CD4-positive, CD25-positive, alpha-beta regulatory T cell (primary cell): ENCODE results near the gene LASP1NB.

Source experiments
- ATAC-seq, 2 donors: fragments of 150-1000 bp; cut with Tn5 transposase; one replicate each; pipeline ENCODE4 v1.10.0; 2021; ENCODE audit warnings: low read depth in 2 of 2, moderate number of reproducible peaks in 2 of 2, moderate library complexity in 1 of 2
- DNase-seq, 3 donors: peaks; one replicate each; pipeline versions ENCODE4 v3.0.0 to v3.0.0-alpha.2; 2012 to 2022; ENCODE audit warnings: mixed read lengths in 1 of 3
- H3K27ac ChIP-seq: one replicate; pipeline ENCODE4 v1.7.0; 2013; ENCODE audit warnings: mild to moderate bottlenecking, low read length; ENCODE audit not compliant: insufficient read depth, poor library complexity, severe bottlenecking
- H3K27me3 ChIP-seq: one replicate; pipeline ENCODE4 v1.7.0; 2013; ENCODE audit warnings: low read length; ENCODE audit not compliant: control insufficient read depth, insufficient read depth
- H3K36me3 ChIP-seq: one replicate; pipeline ENCODE4 v1.7.0; 2013; ENCODE audit warnings: mild to moderate bottlenecking, low read length, moderate library complexity; ENCODE audit not compliant: control insufficient read depth, insufficient read depth
- H3K4me1 ChIP-seq: 2 replicates; pipeline ENCODE4 v1.7.0; 2013; ENCODE audit warnings: mild to moderate bottlenecking, low read length; ENCODE audit not compliant: insufficient read depth, control insufficient read depth, poor library complexity, severe bottlenecking
- H3K4me3 ChIP-seq: one replicate; pipeline ENCODE4 v1.7.0; 2013; ENCODE audit warnings: low read depth, mild to moderate bottlenecking, low read length, moderate library complexity
- H3K9me3 ChIP-seq, 2 experiments: 1 replicate in 1 of 2; 2 replicates in 1 of 2; pipeline ENCODE4 v1.7.0; 2013; ENCODE audit warnings: low read length in 2 of 2, mild to moderate bottlenecking in 1 of 2, moderate library complexity in 1 of 2; ENCODE audit not compliant: control insufficient read depth in 2 of 2
- H3K27ac Mint-ChIP-seq, 3 donors: one replicate each; pipeline ENCODE4 v1.8.0; 2020 to 2022; ENCODE audit warnings: mild to moderate bottlenecking in 3 of 3, mixed read lengths in 3 of 3, moderate library complexity in 2 of 3
- H3K27me3 Mint-ChIP-seq: one replicate; pipeline ENCODE4 v1.8.0; 2022; ENCODE audit warnings: mild to moderate bottlenecking, mixed read lengths
- H3K36me3 Mint-ChIP-seq: one replicate; pipeline ENCODE4 v1.8.0; 2020; ENCODE audit warnings: mixed read lengths
- H3K4me1 Mint-ChIP-seq, 4 donors: one replicate each; pipeline ENCODE4 v1.8.0; 2020 to 2022; ENCODE audit warnings: mixed read lengths in 4 of 4, mild to moderate bottlenecking in 1 of 4
- H3K4me3 Mint-ChIP-seq, 4 donors: one replicate each; pipeline ENCODE4 v1.8.0; 2020 to 2022; ENCODE audit warnings: mild to moderate bottlenecking in 4 of 4, mixed read lengths in 4 of 4, moderate library complexity in 3 of 4
- H3K9me3 Mint-ChIP-seq, 7 donors: one replicate each; pipeline ENCODE4 v1.8.0; 2020 to 2022; ENCODE audit warnings: mixed read lengths in 7 of 7, mild to moderate bottlenecking in 3 of 7, moderate library complexity in 2 of 7

Gene LASP1NB

GRCh38 chr17:38958756-38959155 is 33.3 kb downstream of the LASP1NB start:
- Mint-ChIP-seq H3K27me3 (no peaks in the 10 kb centered on the region), H3K36me3 (no peaks in the 10 kb centered on the region), H3K9me3 (no peaks in the 10 kb centered on the region), H3K27ac (peak overlapping the region in 1 of 3 donors; percentile 49), H3K4me1 (peaks cover 7 to 36% (median 13%) of the 10 kb centered on the region in 4 donors), H3K4me3 (no peak overlapping the region)
- Histone ChIP-seq H3K9me3 (no peaks in the 10 kb centered on the region), H3K27ac (no peak overlapping the region), H3K4me1 (peaks cover 15% of the 10 kb centered on the region), H3K27me3 (no peaks in the 10 kb centered on the region), H3K36me3 (no peaks in the 10 kb centered on the region), H3K4me3 (no peak overlapping the region)
- ATAC-seq, result no peak
- no peak for DNase-seq

- Histone ChIP-seq H3K9me3 (no peaks in the 10 kb centered on the region), H3K4me3 (no peak overlapping the region), H3K27ac (peak overlapping the region; percentile 61), H3K36me3 (no peaks in the 10 kb centered on the region), H3K4me1 (peaks cover 15% of the 10 kb centered on the region), H3K27me3 (no peaks in the 10 kb centered on the region)
- Mint-ChIP-seq H3K9me3 (no peaks in the 10 kb centered on the region), H3K27ac (peak overlapping the region in 2 of 3 donors; percentile 5 to 49), H3K4me3 (peak overlapping the region in 1 of 4 donors; percentile 7), H3K27me3 (no peaks in the 10 kb centered on the region), H3K4me1 (peaks cover 7 to 36% (median 13%) of the 10 kb centered on the region in 4 donors), H3K36me3 (no peaks in the 10 kb centered on the region)
- ATAC-seq, result no peak
- DNase-seq, result no peak
Measured at GRCh38 chr17:38959508-38959907, 34.1 kb downstream of the LASP1NB start.

DNA sequence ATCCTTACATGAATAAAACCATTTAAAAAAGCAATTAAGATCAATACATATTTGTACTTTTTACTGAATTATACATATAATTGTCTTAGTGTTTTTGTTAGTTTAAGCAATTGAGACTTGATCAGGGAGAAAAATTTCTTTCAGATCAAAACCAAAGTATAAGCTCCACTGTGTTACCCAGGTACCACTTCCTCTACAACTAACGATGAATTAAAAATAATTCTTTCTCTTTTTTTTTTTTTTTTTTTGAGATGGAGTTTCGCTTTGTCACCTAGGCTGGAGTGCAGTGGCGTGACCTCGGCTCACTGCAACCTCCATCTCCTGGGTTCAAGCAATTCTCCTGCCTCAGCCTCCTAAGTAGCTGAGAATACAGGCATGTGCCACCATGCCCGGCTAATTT is 35.0 kb downstream of the LASP1NB start:
- Mint-ChIP-seq H3K4me1 (peaks cover 7 to 36% (median 13%) of the 10 kb centered on the region in 4 donors), H3K27me3 (no peaks in the 10 kb centered on the region), H3K9me3 (no peaks in the 10 kb centered on the region), H3K4me3 (peak overlapping the region in 3 of 4 donors; percentile 43 to 63 (median 53)), H3K36me3 (no peaks in the 10 kb centered on the region), H3K27ac (peak overlapping the region; percentile 49 to 77 (median 55))
- DNase-seq (peak in 2 of 3 donors; percentile 29 to 52), ATAC-seq (peak; percentile 72)
- H3K4me3 ChIP-seq, result peak overlapping the region; percentile 53
- no peaks in the 10 kb centered on the region for H3K36me3 ChIP-seq
- H3K27me3 ChIP-seq, result no peaks in the 10 kb centered on the region
- H3K27ac ChIP-seq, result peak overlapping the region; percentile 61
- H3K9me3 ChIP-seq, result no peaks in the 10 kb centered on the region
- peaks cover 15% of the 10 kb centered on the region for H3K4me1 ChIP-seq

GRCh38 chr17:38961413-38961812 is 36.0 kb downstream of the LASP1NB start:
- no peak overlapping the region for H3K4me3 ChIP-seq
- H3K4me1 Mint-ChIP-seq, result peaks cover 7 to 36% (median 13%) of the 10 kb centered on the region in 4 donors
- peaks cover 15% of the 10 kb centered on the region for H3K4me1 ChIP-seq
- H3K9me3 ChIP-seq, result no peaks in the 10 kb centered on the region
- peak overlapping the region in 1 of 4 donors; percentile 51 for H3K4me3 Mint-ChIP-seq
- no peaks in the 10 kb centered on the region for H3K27me3 ChIP-seq
- no peak for ATAC-seq
- no peaks in the 10 kb centered on the region for H3K27me3 Mint-ChIP-seq
- no peak overlapping the region for H3K27ac ChIP-seq
- no peak for DNase-seq
- H3K9me3 Mint-ChIP-seq, result no peaks in the 10 kb centered on the region
- no peaks in the 10 kb centered on the region for H3K36me3 Mint-ChIP-seq
- H3K36me3 ChIP-seq, result no peaks in the 10 kb centered on the region
- H3K27ac Mint-ChIP-seq, result peak overlapping the region in 1 of 3 donors; percentile 53

GRCh38 chr17:38967290-38967738 is 41.9 kb downstream of the LASP1NB start, which contains the start of gene FBXO47:
Gene FBXO47 (minus strand): TSS chr17:38967403. CDS start chr17:38963025, 4,378 bp downstream.
- no peaks in the 10 kb centered on the region for H3K36me3 ChIP-seq
- Mint-ChIP-seq H3K27me3 (no peaks in the 10 kb centered on the region), H3K36me3 (no peaks in the 10 kb centered on the region), H3K4me1 (peaks cover 5 to 12% (median 9%) of the 10 kb centered on the region in 4 donors), H3K27ac (peak within 1 kb of the TSS; percentile 48 to 82 (median 75)), H3K9me3 (no peaks in the 10 kb centered on the region), H3K4me3 (peak within 1 kb of the TSS; percentile 62 to 88 (median 84))
- peak within 1 kb of the TSS; percentile 41 for H3K27ac ChIP-seq
- H3K4me1 ChIP-seq, result peaks cover 8% of the 10 kb centered on the region
- H3K4me3 ChIP-seq, result peak within 1 kb of the TSS; percentile 48
- DNase-seq (peak; percentile 67 to 86 (median 73)), ATAC-seq (peak; percentile 93 to 96)
- no peaks in the 10 kb centered on the region for H3K27me3 ChIP-seq
- H3K9me3 ChIP-seq, result no peaks in the 10 kb centered on the region

- Mint-ChIP-seq H3K27me3 (no peaks in the 10 kb centered on the region), H3K4me3 (no peak overlapping the region), H3K4me1 (peaks cover 5 to 12% (median 9%) of the 10 kb centered on the region in 4 donors), H3K27ac (no peak overlapping the region), H3K9me3 (no peaks in the 10 kb centered on the region), H3K36me3 (no peaks in the 10 kb centered on the region)
- H3K9me3 ChIP-seq, result no peaks in the 10 kb centered on the region
- H3K4me1 ChIP-seq, result peaks cover 8% of the 10 kb centered on the region
- H3K27me3 ChIP-seq, result no peaks in the 10 kb centered on the region
- H3K36me3 ChIP-seq, result no peaks in the 10 kb centered on the region
- no peak overlapping the region for H3K4me3 ChIP-seq
- DNase-seq (no peak), ATAC-seq (no peak)
- no peak overlapping the region for H3K27ac ChIP-seq
Measured at GRCh38 chr17:38969281-38969680, 43.9 kb downstream of the LASP1NB start.

DNA sequence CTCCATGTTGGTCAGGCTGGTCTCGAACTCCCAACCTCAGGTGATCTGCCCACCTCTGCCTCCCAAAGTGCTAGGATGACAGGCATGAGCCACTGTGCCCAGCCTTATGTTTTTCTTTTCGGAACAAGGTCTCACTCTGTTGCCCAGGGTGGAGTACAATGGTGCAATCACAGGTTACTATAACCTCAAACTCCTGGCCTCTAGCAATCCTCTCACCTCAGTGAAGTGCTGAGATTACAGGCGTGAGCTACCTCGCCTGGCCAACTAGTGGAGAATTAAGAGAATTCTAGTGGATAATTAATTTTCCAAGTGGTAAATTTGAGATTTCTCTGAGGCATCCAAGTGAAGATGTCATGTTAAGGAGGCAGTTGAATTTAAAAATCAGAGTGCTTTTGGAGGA is 44.7 kb downstream of the LASP1NB start:
- H3K4me3 Mint-ChIP-seq, result no peak overlapping the region
- ATAC-seq, result no peak
- no peak overlapping the region for H3K27ac Mint-ChIP-seq

GRCh38 chr17:38970804-38971203 is 45.4 kb downstream of the LASP1NB start:
- H3K4me3 ChIP-seq, result no peak overlapping the region
- no peaks in the 10 kb centered on the region for H3K36me3 Mint-ChIP-seq

More for the DNA sequence above, 44.7 kb downstream of the LASP1NB start:
- no peak for DNase-seq
- Histone ChIP-seq H3K4me1 (peaks cover 8% of the 10 kb centered on the region), H3K27ac (no peak overlapping the region), H3K27me3 (no peaks in the 10 kb centered on the region), H3K9me3 (no peaks in the 10 kb centered on the region), H3K4me3 (no peak overlapping the region), H3K36me3 (no peaks in the 10 kb centered on the region)
- Mint-ChIP-seq H3K36me3 (no peaks in the 10 kb centered on the region), H3K27me3 (no peaks in the 10 kb centered on the region), H3K4me1 (peaks cover 5 to 12% (median 9%) of the 10 kb centered on the region in 4 donors), H3K9me3 (no peaks in the 10 kb centered on the region)

More at GRCh38 chr17:38970804-38971203, 45.4 kb downstream of the LASP1NB start:
- no peak for ATAC-seq
- no peaks in the 10 kb centered on the region for H3K9me3 Mint-ChIP-seq
- H3K27ac Mint-ChIP-seq, result no peak overlapping the region
- DNase-seq, result no peak
- Histone ChIP-seq H3K36me3 (no peaks in the 10 kb centered on the region), H3K4me1 (peaks cover 8% of the 10 kb centered on the region), H3K9me3 (no peaks in the 10 kb centered on the region), H3K27me3 (no peaks in the 10 kb centered on the region), H3K27ac (no peak overlapping the region)
- peaks cover 5 to 12% (median 10%) of the 10 kb centered on the region in 4 donors for H3K4me1 Mint-ChIP-seq
- H3K4me3 Mint-ChIP-seq, result no peak overlapping the region
- H3K27me3 Mint-ChIP-seq, result no peaks in the 10 kb centered on the region
